Stimulated activated CD8-positive, alpha-beta memory T cell treated with anti-CD3 and anti-CD28 coated beads, Interleukin-4, amount 100 ng/mL, for 48 hours (primary cell): ENCODE data around the gene FAM200C.

Source experiments
- DNase-seq: peaks from one replicate; pipeline ENCODE4 v3.0.0-alpha.2; 2020

Gene FAM200C

DNA sequence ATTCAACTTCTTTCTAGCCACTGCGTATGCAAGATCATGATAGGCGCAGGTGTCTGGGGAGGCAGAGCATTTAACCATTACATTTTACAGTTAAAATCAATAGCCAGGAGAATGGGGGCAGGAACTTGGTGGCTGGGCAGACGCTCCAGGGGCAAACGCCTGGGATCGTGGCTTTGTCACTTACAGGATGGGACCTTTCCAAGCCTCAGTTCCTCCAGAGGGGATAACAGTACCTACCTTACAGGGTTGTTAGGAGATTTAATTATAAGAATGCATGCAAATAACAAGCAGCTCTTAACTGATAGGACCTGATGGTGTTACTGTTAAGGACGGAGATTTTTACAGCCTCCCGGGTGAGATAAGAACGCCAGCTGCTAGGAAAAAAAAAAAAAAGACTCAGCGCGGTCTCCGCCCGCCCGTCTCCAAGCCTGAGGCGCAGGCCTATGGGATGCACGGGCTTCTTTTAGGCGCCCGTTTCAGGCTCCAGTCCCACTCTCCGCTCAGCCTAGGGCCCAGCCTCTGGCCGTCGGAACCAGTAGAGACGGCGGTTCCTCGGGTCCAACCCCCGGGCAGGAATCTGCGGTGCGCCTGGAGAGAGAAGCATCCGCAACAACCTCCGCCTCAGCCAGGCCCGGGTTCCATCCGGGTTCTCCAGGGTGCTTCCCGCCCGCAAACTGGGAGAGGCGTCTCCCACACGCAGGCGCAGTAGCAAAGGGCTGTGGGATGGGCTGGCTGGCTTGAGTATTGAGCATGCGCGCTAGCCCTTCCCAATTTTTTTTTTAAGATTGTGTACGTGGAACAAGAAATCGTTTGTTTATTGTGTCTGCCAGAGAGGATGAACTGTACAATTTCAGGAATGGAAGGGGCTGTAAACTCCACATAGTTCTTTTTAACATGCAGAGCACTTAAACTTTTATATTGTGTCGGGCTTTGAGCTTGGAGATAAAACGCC is at the start of gene FAM200C:
Gene FAM200C (minus strand): TSS at position 653 of the 952 bp plus-strand sequence. CDS start 4,564 bp downstream, outside the sequence.
- DNase-seq = peak; percentile 82

DNA sequence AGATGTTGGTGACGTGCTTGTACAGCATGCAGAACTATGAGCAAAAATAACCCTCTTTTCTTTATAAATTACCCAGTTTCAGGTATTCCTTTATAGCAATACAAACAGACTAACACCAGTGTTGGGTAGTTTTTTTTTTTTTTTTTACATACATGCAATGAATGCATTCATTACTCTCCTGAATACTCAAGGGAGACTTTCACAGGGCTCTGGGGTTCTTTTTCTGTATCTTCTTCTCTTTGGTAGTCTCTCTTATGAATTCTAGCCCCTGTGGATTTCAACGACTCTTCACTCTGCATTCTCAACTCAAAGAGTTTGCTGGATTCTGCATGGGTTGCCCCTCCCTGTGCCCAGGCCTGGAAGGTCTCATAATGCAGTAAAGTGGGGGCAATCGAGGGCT is 49.6 kb upstream of the FAM200C start:
- DNase-seq = no peak

DNA sequence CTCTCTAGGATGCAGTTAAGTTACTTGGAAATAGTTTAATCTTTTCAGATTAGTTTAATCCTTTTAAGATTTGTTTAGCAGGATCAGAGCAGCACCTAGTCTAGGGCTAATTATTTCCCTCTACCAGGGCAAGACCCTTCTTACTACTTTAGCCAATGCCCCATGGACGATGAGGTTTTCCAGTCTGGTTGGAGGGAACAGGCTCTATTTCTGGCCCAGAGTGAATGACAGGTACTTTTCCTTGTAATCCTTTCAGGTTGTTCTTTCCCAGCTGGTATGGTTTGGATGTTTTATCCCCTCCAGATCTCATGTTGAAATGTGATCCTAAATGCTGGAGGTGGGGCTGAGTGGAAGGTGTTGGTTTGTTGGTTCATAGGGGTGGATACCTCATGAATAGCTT is 49.0 kb upstream of the FAM200C start:
- no peak for DNase-seq

DNA sequence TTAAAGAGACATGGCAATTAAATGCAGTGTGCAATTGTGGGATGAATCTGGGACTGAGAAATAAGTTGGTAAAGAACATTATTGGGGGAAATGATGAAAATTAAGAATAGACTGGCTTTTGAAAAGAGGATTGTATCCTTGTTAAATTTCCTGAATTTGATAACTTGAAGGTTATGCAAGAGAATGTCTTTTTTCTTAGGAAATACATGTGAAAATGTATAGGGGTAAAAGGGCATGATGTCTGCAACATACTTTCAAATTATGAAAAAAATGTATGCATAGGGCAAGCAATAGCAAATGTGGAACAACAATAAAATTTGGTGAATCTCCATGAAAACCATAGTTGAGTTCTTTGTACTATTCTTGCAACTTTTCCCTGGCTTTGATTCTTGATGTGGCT is 45.9 kb upstream of the FAM200C start:
- DNase-seq = no peak

DNA sequence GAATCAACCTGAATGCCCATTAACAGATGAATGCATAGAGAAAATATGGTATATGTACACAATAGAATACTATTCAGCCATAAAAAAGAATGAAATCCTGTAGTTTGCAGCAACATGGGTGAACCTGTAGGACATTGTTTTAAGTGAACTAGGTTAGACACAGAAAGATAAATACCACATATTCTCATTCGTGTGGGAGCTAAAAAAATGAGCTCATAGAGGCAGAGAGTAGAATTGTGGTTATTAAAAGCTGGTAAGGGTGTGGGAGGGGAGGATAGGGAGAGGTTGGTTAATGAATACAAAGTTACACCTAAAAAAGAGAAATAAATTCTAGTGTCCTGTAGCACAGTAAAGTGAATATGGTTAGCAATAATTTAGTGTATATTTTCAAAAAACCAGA is 45.3 kb upstream of the FAM200C start:
- no peak for DNase-seq

DNA sequence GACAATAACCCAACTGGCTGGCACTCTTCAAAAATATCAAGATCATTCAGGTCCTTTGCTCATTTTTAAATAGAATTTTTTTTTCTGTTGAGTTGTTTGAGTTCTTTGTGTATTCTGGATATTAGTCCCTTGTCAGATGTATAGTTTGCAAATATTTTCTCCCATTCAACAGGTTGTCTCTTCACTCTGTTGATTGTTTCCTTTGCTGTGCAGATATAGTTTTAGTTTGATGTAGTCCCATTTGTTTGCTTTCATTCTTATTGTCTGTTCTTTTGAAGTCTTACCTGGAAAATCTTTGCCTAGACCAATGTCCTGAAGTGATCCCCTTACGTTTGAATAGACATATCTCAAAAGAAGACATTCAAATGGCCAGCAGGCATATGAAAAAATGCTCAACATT is 44.6 kb upstream of the FAM200C start:
- no peak for DNase-seq

DNA sequence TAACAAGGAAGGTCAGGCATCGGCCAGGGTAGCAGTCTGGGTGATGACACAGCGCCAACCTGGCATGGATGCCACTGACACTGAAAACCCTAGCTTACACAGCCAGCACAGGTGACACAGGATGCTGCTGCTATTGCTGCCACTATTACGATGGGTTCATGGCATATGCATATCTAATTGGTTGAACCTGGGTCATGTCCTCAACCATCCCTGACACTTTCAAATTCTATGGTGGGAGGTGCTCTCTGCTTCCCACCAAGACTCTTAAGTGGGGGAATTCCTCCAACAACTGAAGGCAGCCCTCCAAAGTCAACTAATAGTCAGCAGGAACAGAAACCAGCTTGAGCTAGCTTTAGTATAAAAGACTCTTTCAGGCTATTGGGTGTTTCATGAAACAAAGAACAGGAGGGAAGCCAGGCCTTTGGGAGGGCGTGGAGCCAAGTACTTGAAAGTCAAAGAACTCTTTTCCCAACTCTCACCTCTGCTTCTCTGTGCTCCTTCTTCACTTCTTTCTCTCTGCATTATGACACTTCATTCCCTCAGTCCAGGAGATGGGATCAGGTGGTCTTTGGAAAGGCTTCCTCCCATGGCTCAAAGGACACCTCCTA is 43.1 kb upstream of the FAM200C start:
- no peak for DNase-seq

DNA sequence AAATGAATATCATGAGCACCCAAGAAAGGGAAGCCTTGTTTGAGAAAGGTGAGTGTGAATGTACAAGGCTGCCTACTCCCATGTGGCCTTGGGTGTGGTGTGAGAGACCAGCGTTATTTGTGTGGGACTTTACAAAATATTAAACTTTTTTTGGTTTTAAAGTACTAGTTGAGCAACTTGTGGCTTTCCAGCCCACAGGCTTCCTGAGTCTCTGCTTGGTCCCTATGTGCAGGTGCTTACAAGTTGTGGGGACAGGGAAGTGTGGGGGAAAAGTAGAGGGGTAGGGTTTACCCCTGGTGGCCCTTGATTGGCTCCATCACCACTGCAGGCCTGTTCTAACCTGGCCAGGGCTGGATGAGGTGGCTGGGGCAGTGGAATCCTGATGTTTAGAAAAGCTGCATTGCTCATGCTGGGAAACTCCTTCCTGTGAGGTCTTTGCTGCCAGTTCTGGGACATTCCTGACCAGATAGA is 41.5 kb upstream of the FAM200C start:
- DNase-seq = no peak

DNA sequence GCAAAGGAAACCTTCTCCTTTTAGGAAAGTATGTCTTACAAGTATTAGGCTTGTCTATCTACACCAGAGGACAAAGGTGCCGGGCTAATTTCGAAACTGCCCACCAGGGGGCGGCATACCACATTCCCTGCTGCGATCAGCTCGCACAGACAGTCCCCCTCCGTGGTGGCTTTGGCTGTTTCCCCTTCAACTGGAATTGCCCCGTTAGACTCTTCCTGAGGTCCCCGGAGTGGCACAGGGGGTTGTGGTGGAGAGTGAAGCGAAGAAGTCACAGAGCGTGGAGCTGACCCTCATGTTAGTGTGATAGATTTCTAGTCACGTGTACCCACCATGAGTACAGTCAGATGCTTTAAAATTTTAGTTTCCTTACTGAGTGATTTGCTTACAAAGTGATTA is 39.3 kb upstream of the FAM200C start:
- peak; percentile 97 for DNase-seq

DNA sequence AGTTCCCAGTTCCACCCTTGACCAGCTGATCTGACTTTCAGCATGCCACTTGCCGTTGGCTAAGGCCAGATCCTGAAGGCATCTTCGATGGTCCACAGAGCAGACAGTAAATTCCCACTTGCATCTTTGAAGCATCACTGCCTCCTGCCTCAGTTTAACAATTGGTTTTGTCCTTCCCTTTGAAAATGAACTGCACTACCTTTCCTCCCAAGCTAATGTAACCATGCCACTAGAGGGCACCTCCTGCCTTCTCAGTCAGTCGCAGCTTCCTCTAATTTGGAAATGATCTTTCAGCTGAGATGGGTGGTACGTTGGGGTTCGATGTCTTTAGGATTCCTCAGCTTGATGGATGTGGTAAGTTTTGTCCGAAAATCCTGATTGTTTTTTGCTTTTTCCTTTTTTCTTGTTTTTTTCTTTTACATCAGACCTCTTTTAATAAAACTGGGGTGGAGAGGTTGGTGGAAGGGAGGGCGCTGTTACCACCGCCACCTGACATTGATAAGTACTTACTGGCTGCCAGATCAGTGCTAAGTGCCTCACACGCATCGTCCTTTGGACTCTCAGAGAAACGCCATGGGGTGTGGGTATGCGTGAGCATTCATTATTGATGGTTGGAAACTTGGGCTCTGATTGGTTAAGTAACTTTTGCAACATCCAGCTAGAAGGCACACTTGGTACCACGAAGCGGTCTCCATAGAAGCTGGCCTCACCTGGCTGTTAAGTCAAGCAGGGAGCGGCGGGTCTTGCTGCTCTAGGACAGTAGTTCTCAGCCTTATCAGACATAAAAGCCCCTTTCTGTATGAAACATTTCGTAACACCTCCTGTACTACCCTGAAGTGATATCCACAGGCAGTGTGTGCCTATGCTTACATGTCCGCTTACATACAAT is 38.7 kb upstream of the FAM200C start:
- peak; percentile 68 for DNase-seq

DNA sequence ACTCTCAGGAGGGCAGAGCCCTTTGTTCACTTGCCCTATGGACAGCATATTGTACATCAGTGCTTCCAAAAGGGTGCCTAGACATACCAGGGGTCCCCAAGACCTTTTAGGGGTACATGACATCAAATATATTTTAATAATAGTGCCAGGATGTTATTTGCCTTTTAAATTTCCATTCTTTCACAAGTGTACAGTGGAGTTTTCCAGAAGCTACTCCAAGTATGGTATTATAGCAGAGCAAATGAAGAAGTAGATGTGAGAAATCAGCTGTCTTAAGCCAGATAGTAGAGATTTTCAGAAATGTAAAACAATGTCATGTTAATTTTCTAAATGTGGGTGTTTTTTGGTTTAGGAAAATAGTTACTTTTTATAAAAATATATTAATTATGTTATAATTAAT is 37.4 kb upstream of the FAM200C start:
- DNase-seq = no peak

DNA sequence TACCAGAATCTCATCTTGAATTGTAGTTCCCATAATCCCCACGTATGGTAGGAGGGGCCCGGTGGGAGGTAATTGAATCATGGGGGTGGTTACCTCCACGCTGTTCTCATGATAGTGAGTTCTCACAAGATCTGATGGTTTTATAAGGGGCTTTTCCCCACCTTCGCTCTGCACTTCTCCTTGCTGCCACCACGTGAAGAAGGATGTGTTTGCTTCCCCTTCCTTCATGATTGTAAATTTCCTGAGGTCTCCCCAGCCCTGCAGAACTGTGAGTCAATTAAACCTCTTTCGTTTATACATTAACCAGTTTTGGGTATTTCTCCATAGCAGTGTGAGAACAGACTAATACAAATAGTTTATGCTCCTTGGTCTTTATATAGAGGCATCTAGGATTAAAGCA is 36.8 kb upstream of the FAM200C start:
- DNase-seq = peak; percentile 43

DNA sequence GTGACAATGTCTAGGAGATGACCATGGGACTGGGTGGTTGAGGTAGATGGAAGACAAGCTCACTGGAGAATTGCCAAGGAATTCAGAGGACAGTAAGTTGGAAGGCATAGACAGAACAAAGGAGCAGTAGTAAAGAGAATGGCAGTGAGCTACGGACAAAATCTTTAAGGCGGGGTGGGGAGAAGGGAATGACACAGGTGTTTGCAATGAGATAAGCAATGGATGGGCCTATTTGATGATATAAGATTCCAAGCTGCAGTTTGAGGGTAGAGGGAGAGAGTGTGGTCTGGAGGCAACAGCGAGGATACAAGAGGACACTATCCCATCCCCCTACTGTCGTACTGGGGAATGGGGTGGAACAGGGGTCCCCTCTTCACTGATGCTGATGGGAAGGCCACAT is 36.2 kb upstream of the FAM200C start:
- DNase-seq = no peak

DNA sequence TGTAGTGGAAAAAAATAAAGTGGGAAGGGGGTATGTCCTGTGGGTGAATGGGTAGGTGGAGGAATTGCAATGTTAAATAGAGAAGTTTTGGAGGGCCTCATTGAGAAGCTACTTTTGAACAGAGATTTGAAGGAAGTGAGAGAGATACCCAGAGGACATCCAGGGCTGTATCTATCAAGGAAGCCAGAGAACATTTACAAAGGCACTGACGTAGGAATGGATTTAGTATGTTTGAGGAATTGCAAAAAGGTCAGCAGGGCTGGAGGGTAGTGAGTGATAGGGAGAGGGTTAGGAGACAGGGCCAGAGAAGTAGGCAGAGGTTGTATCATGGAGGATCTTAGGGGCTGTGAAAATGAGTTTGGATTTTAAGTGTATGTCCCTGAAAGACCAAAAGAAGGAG is 35.7 kb upstream of the FAM200C start:
- no peak for DNase-seq

DNA sequence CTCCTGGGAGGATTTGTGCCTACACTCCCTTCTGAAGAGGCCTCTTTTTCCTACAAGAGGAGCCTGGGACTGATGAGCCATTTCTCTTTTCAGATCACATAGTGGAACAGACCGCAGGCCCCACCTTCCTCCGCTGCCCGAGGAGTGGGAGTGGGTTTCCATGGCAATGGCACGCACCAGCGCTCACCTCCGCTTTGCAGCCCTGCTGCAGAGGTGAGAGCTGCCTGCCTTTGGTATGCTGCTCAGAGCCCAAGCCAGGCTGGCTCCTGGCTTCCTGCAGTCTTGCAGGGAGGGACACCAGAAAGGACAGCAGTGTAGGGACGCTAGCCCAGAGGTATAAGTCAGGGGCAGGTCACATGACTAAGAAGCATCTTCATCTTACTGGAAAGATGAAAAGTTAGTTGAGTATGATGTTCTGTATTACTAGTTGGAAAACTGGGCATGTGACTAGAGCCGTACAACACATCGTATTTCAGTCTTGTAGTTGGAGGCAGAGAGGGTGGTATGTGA is 34.2 kb upstream of the FAM200C start:
- DNase-seq = no peak

DNA sequence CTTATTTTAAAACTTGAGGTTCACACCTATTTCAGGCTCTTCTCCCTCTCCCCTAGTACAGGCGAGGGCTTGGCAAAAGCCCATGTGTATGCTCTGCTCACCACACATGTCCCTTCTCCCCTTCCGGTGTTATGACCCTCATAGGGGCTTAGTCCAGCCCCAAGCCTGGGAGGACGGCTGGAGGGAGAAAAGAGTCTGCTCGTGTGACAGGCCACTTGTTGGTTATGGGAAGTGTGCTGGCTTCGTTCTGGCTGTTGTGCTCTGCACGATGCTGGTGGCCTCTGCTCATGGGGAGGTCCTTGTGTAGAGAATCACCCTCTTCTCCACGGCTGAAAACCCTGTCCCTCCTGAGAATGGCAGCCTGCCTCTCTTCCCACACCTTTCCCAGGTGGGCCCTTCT is 32.9 kb upstream of the FAM200C start:
- DNase-seq = no peak

DNA sequence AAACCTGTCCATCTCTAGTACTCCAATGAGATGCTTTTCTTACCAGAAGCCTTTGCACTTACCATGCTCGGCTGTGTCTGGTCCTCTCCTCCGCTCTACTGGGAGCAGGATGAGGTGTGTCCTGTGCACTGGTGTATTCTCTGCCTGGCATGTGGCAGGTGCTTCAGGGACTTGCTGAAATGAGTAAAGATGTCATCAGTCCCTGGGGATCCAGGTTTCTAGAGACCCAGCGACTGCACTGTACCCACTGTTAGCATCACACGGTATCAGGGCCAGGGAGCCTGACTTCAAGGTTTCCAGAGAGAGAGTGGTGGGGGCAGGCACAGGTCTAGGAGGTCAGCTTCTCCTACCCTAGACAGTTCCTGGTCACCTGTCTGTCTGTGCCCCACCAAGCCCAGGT is 32.3 kb upstream of the FAM200C start:
- DNase-seq = no peak

DNA sequence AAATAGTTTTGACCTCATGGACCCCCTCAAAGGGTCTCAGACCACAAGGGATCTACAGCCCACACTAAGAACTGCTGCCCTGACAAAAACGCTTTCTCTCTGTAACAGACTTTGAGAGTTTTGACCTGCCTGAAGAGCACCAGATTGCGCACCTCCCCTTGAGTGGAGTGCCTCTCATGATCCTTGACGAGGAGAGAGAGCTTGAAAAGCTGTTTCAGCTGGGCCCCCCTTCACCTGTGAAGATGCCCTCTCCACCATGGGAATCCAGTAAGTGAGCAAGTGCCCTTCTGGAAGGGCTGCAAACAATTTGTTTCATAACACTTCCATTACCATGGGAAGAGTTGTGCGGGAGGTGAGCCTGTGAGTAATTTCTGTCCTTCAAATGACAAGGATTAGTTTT is 27.8 kb upstream of the FAM200C start:
- DNase-seq = no peak

DNA sequence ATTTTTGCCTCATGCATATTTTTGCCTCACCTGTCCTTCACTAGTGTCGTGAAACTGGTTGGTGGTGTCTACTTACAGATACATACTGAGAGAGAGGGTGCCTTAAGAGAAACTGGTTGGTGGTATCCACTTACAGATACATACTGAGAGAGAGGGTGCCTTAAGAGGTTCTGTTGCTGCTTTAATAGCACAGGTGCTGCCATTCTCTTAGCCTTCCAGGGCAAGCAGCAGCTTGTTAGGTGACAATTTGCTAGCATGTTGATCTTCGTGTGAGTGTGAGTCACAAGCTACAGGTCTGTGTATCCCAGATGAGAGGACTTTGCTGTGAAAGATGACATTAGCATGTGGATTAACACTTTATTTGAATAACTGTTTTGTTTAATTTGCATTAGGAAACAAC is 23.2 kb upstream of the FAM200C start:
- DNase-seq = no peak

DNA sequence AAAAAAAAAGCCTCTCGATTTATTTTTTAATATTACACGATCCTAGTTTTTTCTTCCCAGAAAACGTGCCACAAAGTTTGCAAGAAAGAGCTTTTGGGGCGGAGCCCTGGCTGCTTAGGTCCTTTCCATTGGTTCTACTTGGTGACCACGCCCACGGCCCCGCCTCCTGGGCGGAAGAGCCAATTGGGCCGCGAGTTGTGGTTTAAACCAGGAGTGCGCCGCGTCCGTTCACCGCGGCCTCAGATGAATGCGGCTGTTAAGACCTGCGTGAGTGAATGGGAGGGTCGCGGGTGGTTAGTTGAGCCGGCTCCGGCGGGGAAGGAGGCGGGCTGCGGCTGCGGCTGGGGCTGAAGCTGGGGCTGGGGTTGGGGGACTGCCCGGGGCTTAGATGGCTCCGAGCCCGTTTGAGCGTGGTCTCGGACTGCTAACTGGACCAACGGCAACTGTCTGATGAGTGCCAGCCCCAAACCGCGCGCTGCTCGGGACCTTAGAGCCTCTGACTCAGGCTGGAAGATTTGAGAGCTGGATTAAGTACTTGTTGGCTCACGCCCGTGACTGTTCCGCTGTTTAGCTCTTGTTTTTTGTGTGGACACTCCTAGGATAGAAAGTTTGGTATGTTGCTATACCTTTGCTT is 21.9 kb upstream of the FAM200C start, which contains the start of gene PTTG1:
Gene PTTG1 (plus strand): TSS at position 231 of the 634 bp plus-strand sequence. CDS start 458 bp downstream, outside the sequence.
- DNase-seq = peak; percentile 94

DNA sequence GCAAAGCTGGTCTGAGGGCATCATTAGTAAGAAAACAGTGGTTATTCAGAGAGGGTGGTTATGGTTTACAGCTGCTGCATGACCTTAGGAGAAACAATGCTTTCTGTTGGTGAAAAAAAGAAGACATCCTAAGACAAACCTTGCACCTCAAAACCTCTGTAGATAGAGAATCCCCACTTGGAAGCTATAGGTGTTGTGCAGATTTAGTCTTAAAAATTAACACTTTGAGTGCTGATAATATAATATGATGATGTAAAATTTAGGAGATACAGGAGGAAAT is 20.4 kb upstream of the FAM200C start:
- DNase-seq = no peak

DNA sequence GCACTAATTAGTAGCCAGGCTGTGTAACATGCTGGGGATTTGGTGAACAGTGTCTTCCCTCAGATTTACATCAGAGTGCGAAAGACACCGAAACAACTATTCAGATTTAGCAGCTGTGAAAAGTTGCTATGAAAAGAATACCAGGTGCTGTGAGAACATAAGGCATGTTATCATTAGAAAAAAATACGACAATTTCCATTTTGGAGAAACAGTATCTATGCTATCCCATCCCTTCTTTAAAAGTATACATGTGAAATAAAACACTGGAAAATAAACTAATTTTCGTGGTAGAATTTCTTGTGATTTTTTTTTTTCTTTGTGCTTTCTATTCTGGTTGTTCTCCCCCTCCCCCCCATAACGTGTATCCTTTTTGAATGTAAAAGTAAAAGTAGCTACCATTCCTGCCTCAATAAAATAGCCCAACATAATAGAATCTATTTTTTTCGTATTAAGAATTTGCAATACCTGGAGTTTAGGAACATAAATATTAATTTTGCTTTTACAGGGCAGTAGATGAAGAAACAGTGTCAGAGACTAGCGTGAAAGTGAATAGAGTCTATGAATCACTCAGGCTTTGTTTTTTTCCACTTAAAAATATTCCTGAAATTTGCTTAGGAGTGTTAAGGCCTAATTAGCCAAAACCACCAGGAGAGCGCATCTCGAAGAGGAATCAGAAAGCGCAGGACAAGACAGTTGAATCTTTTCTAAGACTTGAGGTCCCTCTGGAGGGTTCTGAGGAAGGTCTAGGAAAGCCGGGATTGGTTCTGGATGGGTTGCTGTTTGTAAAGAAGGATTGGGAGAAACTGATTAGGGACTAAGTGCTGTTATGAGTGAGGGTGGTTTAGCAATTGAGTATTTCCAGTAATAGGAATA is 19.8 kb upstream of the FAM200C start:
- no peak for DNase-seq
